ENCODE measurements around the gene COBLL1.

Gene COBLL1

GRCh38 chr2:164782323-164782722 lies 59.3 kb downstream of the COBLL1 start:
- no peaks in the 10 kb centered on the region for H3K36me3 ChIP-seq (ENCODE audit: insufficient read depth, low read length)
- 100% methylated on average over 1 of the region's 2 CpGs for WGBS
- H3K9me3 ChIP-seq (ENCODE audit: insufficient read depth, low read depth, low read length), result no peaks in the 10 kb centered on the region
- H3K4me3 ChIP-seq (ENCODE audit: low read length), result no peak overlapping the region
- no peaks in the 10 kb centered on the region for H3K27me3 ChIP-seq (ENCODE audit: insufficient read depth, low read length)
- H3K4me1 ChIP-seq (ENCODE audit: insufficient read depth, low read length), result peaks cover 11% of the 10 kb centered on the region
- H3K9ac ChIP-seq (ENCODE audit: low read depth, low read length), result no peak overlapping the region
- H3K27ac ChIP-seq (ENCODE audit: low read depth, low read length), result no peak overlapping the region

GRCh38 chr2:164781394-164781793 lies 60.2 kb downstream of the COBLL1 start:
- peaks cover 11% of the 10 kb centered on the region for H3K4me1 ChIP-seq (ENCODE audit: insufficient read depth, low read length)
- no peaks in the 10 kb centered on the region for H3K9me3 ChIP-seq (ENCODE audit: insufficient read depth, low read depth, low read length)
- H3K27me3 ChIP-seq (ENCODE audit: insufficient read depth, low read length), result no peaks in the 10 kb centered on the region
- 100% methylated on average over 1 of the region's 1 CpG for WGBS
- H3K9ac ChIP-seq (ENCODE audit: low read depth, low read length), result no peak overlapping the region
- H3K36me3 ChIP-seq (ENCODE audit: insufficient read depth, low read length), result no peaks in the 10 kb centered on the region
- no peak overlapping the region for H3K27ac ChIP-seq (ENCODE audit: low read depth, low read length)
- H3K4me3 ChIP-seq (ENCODE audit: low read length), result no peak overlapping the region

- no peaks in the 10 kb centered on the region for H3K36me3 ChIP-seq (ENCODE audit: insufficient read depth, low read length)
- no peaks in the 10 kb centered on the region for H3K27me3 ChIP-seq (ENCODE audit: insufficient read depth, low read length)
- H3K4me1 ChIP-seq (ENCODE audit: insufficient read depth, low read length), result peaks cover 11% of the 10 kb centered on the region
- H3K9ac ChIP-seq (ENCODE audit: low read depth, low read length), result no peak overlapping the region
- 79% methylated on average over 8 of the region's 9 CpGs for WGBS
- no peaks in the 10 kb centered on the region for H3K9me3 ChIP-seq (ENCODE audit: insufficient read depth, low read depth, low read length)
- no peak overlapping the region for H3K4me3 ChIP-seq (ENCODE audit: low read length)
- H3K27ac ChIP-seq (ENCODE audit: low read depth, low read length), result no peak overlapping the region
Measured at GRCh38 chr2:164780611-164781178, 60.9 kb downstream of the COBLL1 start.

GRCh38 chr2:164779383-164780057 lies 62.1 kb downstream of the COBLL1 start:
- no peaks in the 10 kb centered on the region for H3K36me3 ChIP-seq (ENCODE audit: insufficient read depth, low read length)
- H3K4me3 ChIP-seq (ENCODE audit: low read length), result no peak overlapping the region
- H3K9me3 ChIP-seq (ENCODE audit: insufficient read depth, low read depth, low read length), result no peaks in the 10 kb centered on the region
- H3K9ac ChIP-seq (ENCODE audit: low read depth, low read length), result no peak overlapping the region
- no peaks in the 10 kb centered on the region for H3K27me3 ChIP-seq (ENCODE audit: insufficient read depth, low read length)
- 0 out of 2 replicates have a peak, but pooled peaks cover 6% of the 10 kb centered on the region for H3K4me1 ChIP-seq (ENCODE audit: insufficient read depth, low read length)
- 78% methylated on average over 7 of the region's 7 CpGs for WGBS
- H3K27ac ChIP-seq (ENCODE audit: low read depth, low read length), result no peak overlapping the region

- H3K4me1 ChIP-seq (ENCODE audit: insufficient read depth, low read length), result no peaks in the 10 kb centered on the region
- no peak overlapping the region for H3K9ac ChIP-seq (ENCODE audit: low read depth, low read length)
- H3K36me3 ChIP-seq (ENCODE audit: insufficient read depth, low read length), result no peaks in the 10 kb centered on the region
- no peak overlapping the region for H3K4me3 ChIP-seq (ENCODE audit: low read length)
- 97% methylated on average over 3 of the region's 3 CpGs for WGBS
- H3K27me3 ChIP-seq (ENCODE audit: insufficient read depth, low read length), result no peaks in the 10 kb centered on the region
- no peaks in the 10 kb centered on the region for H3K9me3 ChIP-seq (ENCODE audit: insufficient read depth, low read depth, low read length)
- no peak overlapping the region for H3K27ac ChIP-seq (ENCODE audit: low read depth, low read length)
Measured at GRCh38 chr2:164778723-164779122, 62.9 kb downstream of the COBLL1 start.

- Histone ChIP-seq H3K4me1 (ENCODE audit: insufficient read depth, low read length) (no peaks in the 10 kb centered on the region), H3K36me3 (ENCODE audit: insufficient read depth, low read length) (no peaks in the 10 kb centered on the region), H3K27me3 (ENCODE audit: insufficient read depth, low read length) (no peaks in the 10 kb centered on the region), H3K9ac (ENCODE audit: low read depth, low read length) (no peak overlapping the region), H3K27ac (ENCODE audit: low read depth, low read length) (no peak overlapping the region), H3K9me3 (ENCODE audit: insufficient read depth, low read depth, low read length) (no peaks in the 10 kb centered on the region), H3K4me3 (ENCODE audit: low read length) (no peak overlapping the region)
- WGBS, result 98% methylated on average over 1 of the region's 1 CpG
Measured at GRCh38 chr2:164777847-164778461, 63.7 kb downstream of the COBLL1 start.

- Histone ChIP-seq H3K9ac (ENCODE audit: low read depth, low read length) (no peak overlapping the region), H3K27ac (ENCODE audit: low read depth, low read length) (no peak overlapping the region), H3K4me1 (ENCODE audit: insufficient read depth, low read length) (no peaks in the 10 kb centered on the region), H3K9me3 (ENCODE audit: insufficient read depth, low read depth, low read length) (no peaks in the 10 kb centered on the region), H3K4me3 (ENCODE audit: low read length) (no peak overlapping the region), H3K27me3 (ENCODE audit: insufficient read depth, low read length) (no peaks in the 10 kb centered on the region), H3K36me3 (ENCODE audit: insufficient read depth, low read length) (no peaks in the 10 kb centered on the region)
- WGBS, result 78% methylated on average over 3 of the region's 3 CpGs
Measured at GRCh38 chr2:164773635-164774034, 68.0 kb downstream of the COBLL1 start.

GRCh38 chr2:164773091-164773490 lies 68.5 kb downstream of the COBLL1 start:
- Histone ChIP-seq H3K9ac (ENCODE audit: low read depth, low read length) (no peak overlapping the region), H3K27me3 (ENCODE audit: insufficient read depth, low read length) (no peaks in the 10 kb centered on the region), H3K4me1 (ENCODE audit: insufficient read depth, low read length) (no peaks in the 10 kb centered on the region), H3K9me3 (ENCODE audit: insufficient read depth, low read depth, low read length) (no peaks in the 10 kb centered on the region), H3K4me3 (ENCODE audit: low read length) (no peak overlapping the region), H3K36me3 (ENCODE audit: insufficient read depth, low read length) (no peaks in the 10 kb centered on the region), H3K27ac (ENCODE audit: low read depth, low read length) (no peak overlapping the region)
- WGBS, result 95% methylated on average over 2 of the region's 3 CpGs

GRCh38 chr2:164771897-164772296 lies 69.7 kb downstream of the COBLL1 start:
- Histone ChIP-seq H3K4me3 (ENCODE audit: low read length) (no peak overlapping the region), H3K36me3 (ENCODE audit: insufficient read depth, low read length) (no peaks in the 10 kb centered on the region), H3K9me3 (ENCODE audit: insufficient read depth, low read depth, low read length) (no peaks in the 10 kb centered on the region), H3K27me3 (ENCODE audit: insufficient read depth, low read length) (no peaks in the 10 kb centered on the region), H3K4me1 (ENCODE audit: insufficient read depth, low read length) (no peaks in the 10 kb centered on the region), H3K9ac (ENCODE audit: low read depth, low read length) (no peak overlapping the region), H3K27ac (ENCODE audit: low read depth, low read length) (no peak overlapping the region)
- WGBS, result no CpG with 5 or more reads among the region's 2 CpGs

- Histone ChIP-seq H3K4me3 (ENCODE audit: low read length) (no peak overlapping the region), H3K9me3 (ENCODE audit: insufficient read depth, low read depth, low read length) (no peaks in the 10 kb centered on the region), H3K36me3 (ENCODE audit: insufficient read depth, low read length) (no peaks in the 10 kb centered on the region), H3K4me1 (ENCODE audit: insufficient read depth, low read length) (no peaks in the 10 kb centered on the region), H3K9ac (ENCODE audit: low read depth, low read length) (no peak overlapping the region), H3K27me3 (ENCODE audit: insufficient read depth, low read length) (no peaks in the 10 kb centered on the region), H3K27ac (ENCODE audit: low read depth, low read length) (no peak overlapping the region)
- 96% methylated on average over 3 of the region's 4 CpGs for WGBS
Measured at GRCh38 chr2:164770421-164770916, 71.2 kb downstream of the COBLL1 start.

GRCh38 chr2:164766954-164767320 lies 74.7 kb downstream of the COBLL1 start:
- no peaks in the 10 kb centered on the region for H3K4me1 ChIP-seq (ENCODE audit: insufficient read depth, low read length)
- WGBS, result 86% methylated on average over 3 of the region's 3 CpGs
- H3K4me3 ChIP-seq (ENCODE audit: low read length), result no peak overlapping the region

More at GRCh38 chr2:164766954-164767320, 74.7 kb downstream of the COBLL1 start:
- Histone ChIP-seq H3K27me3 (ENCODE audit: insufficient read depth, low read length) (no peaks in the 10 kb centered on the region), H3K9me3 (ENCODE audit: insufficient read depth, low read depth, low read length) (no peaks in the 10 kb centered on the region), H3K27ac (ENCODE audit: low read depth, low read length) (no peak overlapping the region), H3K36me3 (ENCODE audit: insufficient read depth, low read length) (no peaks in the 10 kb centered on the region), H3K9ac (ENCODE audit: low read depth, low read length) (no peak overlapping the region)

Data from HUES64 (cell line).